CD4-positive, alpha-beta T cell treated with Interleukin-4 for 1 hour (primary cell): ENCODE measurements around the gene PRMT3.
"Not testable (repeated sequence)": the region's sequence is repeated elsewhere in the genome, so short reads cannot be mapped to it uniquely, and the experiment has no call there.

ENCODE experiments used
- DNase-seq, 2 donors: peaks; one replicate each; pipeline ENCODE4 v3.0.0-alpha.2; 2020 to 2022

PRMT3 gene

GRCh38 chr11:20457934-20458680, 70.6 kb downstream of the PRMT3 start:
- no peak for DNase-seq

- no peak for DNase-seq
Observed at GRCh38 chr11:20458905-20459632, 71.6 kb downstream of the PRMT3 start.

- DNase-seq, result no peak
Observed at GRCh38 chr11:20459865-20460264, 72.3 kb downstream of the PRMT3 start.

GRCh38 chr11:20464518-20464917, 77.0 kb downstream of the PRMT3 start:
- DNase-seq, result no peak

GRCh38 chr11:20467487-20468185, 80.1 kb downstream of the PRMT3 start:
- no peak for DNase-seq

GRCh38 chr11:20470348-20470747, 82.8 kb downstream of the PRMT3 start:
- no peak for DNase-seq

- not testable (repeated sequence) for DNase-seq
Observed at GRCh38 chr11:20471929-20472328, 84.4 kb downstream of the PRMT3 start.

GRCh38 chr11:20474176-20474881, 86.8 kb downstream of the PRMT3 start:
- DNase-seq, result no peak

GRCh38 chr11:20474882-20475517, 87.5 kb downstream of the PRMT3 start:
- no peak for DNase-seq

GRCh38 chr11:20477418-20478090, 90.0 kb downstream of the PRMT3 start:
- DNase-seq, result no peak

- DNase-seq, result no peak
Observed at GRCh38 chr11:20479513-20479912, 92.0 kb downstream of the PRMT3 start.

- DNase-seq, result no peak
Observed at GRCh38 chr11:20483931-20484330, 96.4 kb downstream of the PRMT3 start.

- DNase-seq, result not testable (repeated sequence)
Observed at GRCh38 chr11:20484416-20484815, 96.9 kb downstream of the PRMT3 start.

GRCh38 chr11:20488352-20488751, 100.8 kb downstream of the PRMT3 start:
- DNase-seq, result no peak

GRCh38 chr11:20489948-20490347, 102.4 kb downstream of the PRMT3 start:
- DNase-seq, result no peak

- no peak for DNase-seq
Observed at GRCh38 chr11:20493340-20493739, 105.8 kb downstream of the PRMT3 start.

- no peak for DNase-seq
Observed at GRCh38 chr11:20497124-20497792, 109.7 kb downstream of the PRMT3 start.

- DNase-seq, result no peak
Observed at GRCh38 chr11:20501252-20501651, 113.7 kb downstream of the PRMT3 start.

GRCh38 chr11:20501971-20502370, 114.5 kb downstream of the PRMT3 start:
- no peak for DNase-seq

GRCh38 chr11:20511982-20512381, 124.5 kb downstream of the PRMT3 start:
- no peak for DNase-seq

GRCh38 chr11:20512869-20513268, 125.4 kb downstream of the PRMT3 start:
- no peak for DNase-seq
